PFSK-1 (cell line): ENCODE results near the gene UBE2M. TPM values are rescaled to one million over a fixed set of nuclear protein-coding genes. Genes with fewer than 3 reads are reported as not detected.

ENCODE experiments used
- FOXP2 ChIP-seq: optimal IDR thresholded peaks from 2 replicates; pipeline ENCODE3; 2011; ENCODE audit warnings: borderline replicate concordance, control low read depth, inconsistent platforms; ENCODE audit not compliant: insufficient read depth; ENCODE audit errors: extremely low read length, extremely low read depth
- POLR2AphosphoS5 ChIP-seq: IDR thresholded peaks from 2 replicates; pipeline ENCODE4 v1.6.1; 2012; ENCODE audit warnings: low read depth, mild to moderate bottlenecking, control low read depth, low read length, moderate library complexity
- SIN3A ChIP-seq: IDR thresholded peaks from 2 replicates; pipeline ENCODE4 v1.6.1; 2012; ENCODE audit warnings: mild to moderate bottlenecking, low read length, moderate library complexity, borderline replicate concordance; ENCODE audit not compliant: insufficient read depth
- TAF1 ChIP-seq: IDR thresholded peaks from 2 replicates; pipeline ENCODE4 v1.6.1; 2012; ENCODE audit warnings: low read length, control low read depth, borderline replicate concordance; ENCODE audit not compliant: insufficient read depth
- polyA plus RNA-seq: library from polyadenylated mRNA; unstranded; fragments of >200 nt; gene quantifications from one replicate; pipeline ENCODE4 v1.2.1, GENCODE V29; 2012; ENCODE audit warnings: low read depth, missing spikeins; ENCODE audit not compliant: insufficient read length
- TF ChIP-seq, protein P1 (sequence below), 2 experiments: IDR thresholded peaks; 2 replicates each; pipeline versions ENCODE4 v1.6.1 to v1.8.0; 2011 to 2012; ENCODE audit warnings: low read depth in 2 of 2, low read length in 2 of 2, control low read depth in 1 of 2, inconsistent platforms in 1 of 2, mild to moderate bottlenecking in 1 of 2, moderate library complexity in 1 of 2; ENCODE audit not compliant: insufficient read depth in 1 of 2

Gene UBE2M
- 358 TPM for polyA plus RNA-seq

DNA sequence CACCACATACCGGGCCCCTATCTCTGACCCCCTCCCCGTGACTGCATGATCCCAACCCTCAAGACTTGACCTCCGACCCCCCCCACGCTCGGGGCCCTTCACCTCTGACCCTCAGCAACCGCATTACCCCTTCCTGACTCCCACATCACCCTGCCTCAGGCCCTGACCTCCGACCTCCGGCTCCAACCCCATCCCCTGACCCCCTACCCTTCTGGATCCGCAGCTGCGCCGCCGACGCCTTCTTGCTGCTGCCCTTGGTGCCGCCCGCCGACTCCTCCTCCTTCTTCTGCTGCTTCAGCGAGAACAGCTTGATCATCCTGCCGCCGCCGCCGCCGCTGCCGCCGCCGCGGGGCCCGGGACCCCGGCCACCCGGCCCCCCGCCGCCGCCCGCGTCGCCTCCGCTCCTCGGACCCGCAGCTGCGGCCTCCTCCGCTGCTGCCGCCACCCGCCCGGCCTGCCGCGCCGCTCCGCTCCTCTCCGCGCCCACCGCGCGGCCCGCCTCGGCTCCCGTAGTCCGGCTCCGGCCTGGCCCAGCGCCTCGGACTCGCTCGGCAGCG, at the start of gene UBE2M:
Gene UBE2M, minus strand, starts transcription at position 546 of the 557 bp plus-strand sequence. Its CDS starts 230 bp downstream, at position 316.
- no peak for TF ChIP-seq POLR2AphosphoS5
- no peak for TF ChIP-seq SIN3A
- TF ChIP-seq, protein P1, sequence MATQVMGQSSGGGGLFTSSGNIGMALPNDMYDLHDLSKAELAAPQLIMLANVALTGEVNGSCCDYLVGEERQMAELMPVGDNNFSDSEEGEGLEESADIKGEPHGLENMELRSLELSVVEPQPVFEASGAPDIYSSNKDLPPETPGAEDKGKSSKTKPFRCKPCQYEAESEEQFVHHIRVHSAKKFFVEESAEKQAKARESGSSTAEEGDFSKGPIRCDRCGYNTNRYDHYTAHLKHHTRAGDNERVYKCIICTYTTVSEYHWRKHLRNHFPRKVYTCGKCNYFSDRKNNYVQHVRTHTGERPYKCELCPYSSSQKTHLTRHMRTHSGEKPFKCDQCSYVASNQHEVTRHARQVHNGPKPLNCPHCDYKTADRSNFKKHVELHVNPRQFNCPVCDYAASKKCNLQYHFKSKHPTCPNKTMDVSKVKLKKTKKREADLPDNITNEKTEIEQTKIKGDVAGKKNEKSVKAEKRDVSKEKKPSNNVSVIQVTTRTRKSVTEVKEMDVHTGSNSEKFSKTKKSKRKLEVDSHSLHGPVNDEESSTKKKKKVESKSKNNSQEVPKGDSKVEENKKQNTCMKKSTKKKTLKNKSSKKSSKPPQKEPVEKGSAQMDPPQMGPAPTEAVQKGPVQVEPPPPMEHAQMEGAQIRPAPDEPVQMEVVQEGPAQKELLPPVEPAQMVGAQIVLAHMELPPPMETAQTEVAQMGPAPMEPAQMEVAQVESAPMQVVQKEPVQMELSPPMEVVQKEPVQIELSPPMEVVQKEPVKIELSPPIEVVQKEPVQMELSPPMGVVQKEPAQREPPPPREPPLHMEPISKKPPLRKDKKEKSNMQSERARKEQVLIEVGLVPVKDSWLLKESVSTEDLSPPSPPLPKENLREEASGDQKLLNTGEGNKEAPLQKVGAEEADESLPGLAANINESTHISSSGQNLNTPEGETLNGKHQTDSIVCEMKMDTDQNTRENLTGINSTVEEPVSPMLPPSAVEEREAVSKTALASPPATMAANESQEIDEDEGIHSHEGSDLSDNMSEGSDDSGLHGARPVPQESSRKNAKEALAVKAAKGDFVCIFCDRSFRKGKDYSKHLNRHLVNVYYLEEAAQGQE (IDR thresholded peaks at IDR 0.05; ENCODE audit: insufficient read depth in 1 of 2, low read depth in 2 of 2, low read length in 2 of 2), result no peak
- TF ChIP-seq FOXP2, result no peak
- TF ChIP-seq TAF1, result no peak

GRCh38 chr19:58586133-58586765, 27.8 kb upstream of the UBE2M start:
- no peak for TF ChIP-seq FOXP2
- no peak for TF ChIP-seq POLR2AphosphoS5
- TF ChIP-seq TAF1, result no peak
- TF ChIP-seq SIN3A, result no peak
- TF ChIP-seq, protein P1 (IDR thresholded peaks at IDR 0.05; ENCODE audit: insufficient read depth in 1 of 2, low read depth in 2 of 2, low read length in 2 of 2), result no peak

GRCh38 chr19:58585442-58586132, 27.2 kb upstream of the UBE2M start:
- TF ChIP-seq FOXP2 (no peak), POLR2AphosphoS5 (no peak), TAF1 (no peak), SIN3A (no peak)
- TF ChIP-seq, protein P1 (IDR thresholded peaks at IDR 0.05; ENCODE audit: insufficient read depth in 1 of 2, low read depth in 2 of 2, low read length in 2 of 2), result no peak

- TF ChIP-seq, protein P1 (IDR thresholded peaks at IDR 0.05; ENCODE audit: insufficient read depth in 1 of 2, low read depth in 2 of 2, low read length in 2 of 2), result no peak
- no peak for TF ChIP-seq POLR2AphosphoS5
These were observed 26.4 kb upstream of the UBE2M start for GRCh38 chr19:58584498-58585441.
